Activated T-cell treated with anti-CD3 and anti-CD28 coated beads, Interleukin-2, amount 50 U/mL, for 4 hours (primary cell): ENCODE results near the gene RIN1. TPM values are rescaled to one million over a fixed set of nuclear protein-coding genes. Genes with fewer than 3 reads are reported as not detected.
A peak's percentile ranks its signal among the peaks of the same experiment; 100 is the strongest.

Experiments
- ATAC-seq, 2 donors: fragments of 200-7000 bp; cut with Tn5 transposase; one replicate each; pipeline ENCODE4 v1.10.0; 2021
- DNase-seq: peaks from one replicate; pipeline ENCODE4 v3.0.0-alpha.2; 2020
- H3K27me3 Mint-ChIP-seq: one replicate; pipeline ENCODE4 v1.8.0; 2021; ENCODE audit warnings: low read depth, mixed read lengths
- H3K36me3 Mint-ChIP-seq: one replicate; pipeline ENCODE4 v1.8.0; 2022; ENCODE audit warnings: mixed read lengths; ENCODE audit not compliant: insufficient read depth
- H3K4me1 Mint-ChIP-seq: one replicate; pipeline ENCODE4 v1.8.0; 2021; ENCODE audit warnings: low read depth, mixed read lengths
- H3K4me3 Mint-ChIP-seq: one replicate; pipeline ENCODE4 v1.8.0; 2021; ENCODE audit warnings: mild to moderate bottlenecking, moderate library complexity, mixed read lengths
- H3K9me3 Mint-ChIP-seq: one replicate; pipeline ENCODE4 v1.8.0; 2021; ENCODE audit warnings: mixed read lengths
- total RNA-seq, 3 donors: library from RNA; stranded (reverse); gene quantifications; one replicate each; pipeline ENCODE4 v1.2.1, GENCODE V29; 2021

The RIN1 gene
- total RNA-seq, 3 donors from 2014 or later = 1.4 to 2.2 (median 1.7) TPM

GRCh38 chr11:66344550-66345315 is 8.5 kb upstream of the RIN1 start, which contains the start of gene BRMS1:
Gene BRMS1 (minus strand): TSS chr11:66345104. CDS start chr11:66342234, 2,870 bp downstream.
- ATAC-seq = peak; percentile 73 to 75
- Mint-ChIP-seq H3K36me3 (peaks cover 24% of the 10 kb centered on the region), H3K4me1 (peaks cover 42% of the 10 kb centered on the region), H3K9me3 (no peaks in the 10 kb centered on the region), H3K27me3 (no peaks in the 10 kb centered on the region), H3K4me3 (peak within 1 kb of the TSS; percentile 96)
- peak; percentile 94 for DNase-seq

- H3K36me3 Mint-ChIP-seq = peaks cover 29% of the 10 kb centered on the region
- no peaks in the 10 kb centered on the region for H3K9me3 Mint-ChIP-seq
- H3K4me1 Mint-ChIP-seq = peaks cover 37% of the 10 kb centered on the region
- DNase-seq (no peak), ATAC-seq (no peak)
- H3K4me3 Mint-ChIP-seq = peak overlapping the region; percentile 96
- no peaks in the 10 kb centered on the region for H3K27me3 Mint-ChIP-seq
Observed at GRCh38 chr11:66343176-66343575, 6.9 kb upstream of the RIN1 start.

GRCh38 chr11:66341502-66342126 is 5.4 kb upstream of the RIN1 start:
- H3K9me3 Mint-ChIP-seq = no peaks in the 10 kb centered on the region
- H3K4me3 Mint-ChIP-seq = no peak overlapping the region
- DNase-seq = no peak
- no peaks in the 10 kb centered on the region for H3K27me3 Mint-ChIP-seq
- peaks cover 31% of the 10 kb centered on the region for H3K36me3 Mint-ChIP-seq
- peaks cover 41% of the 10 kb centered on the region for H3K4me1 Mint-ChIP-seq
- no peak for ATAC-seq

- Mint-ChIP-seq H3K36me3 (peaks cover 31% of the 10 kb centered on the region), H3K27me3 (no peaks in the 10 kb centered on the region), H3K9me3 (no peaks in the 10 kb centered on the region), H3K4me3 (no peak overlapping the region), H3K4me1 (peaks cover 42% of the 10 kb centered on the region)
- no peak for DNase-seq
- ATAC-seq = no peak
Observed at GRCh38 chr11:66340596-66341501, 4.6 kb upstream of the RIN1 start.

- DNase-seq (no peak), ATAC-seq (no peak)
- Mint-ChIP-seq H3K4me3 (no peak overlapping the region), H3K4me1 (peaks cover 39% of the 10 kb centered on the region), H3K36me3 (peaks cover 31% of the 10 kb centered on the region), H3K9me3 (no peaks in the 10 kb centered on the region), H3K27me3 (no peaks in the 10 kb centered on the region)
Observed at GRCh38 chr11:66339686-66340483, 3.7 kb upstream of the RIN1 start.

GRCh38 chr11:66339162-66339675 is 3.0 kb upstream of the RIN1 start:
- DNase-seq (no peak), ATAC-seq (no peak)
- Mint-ChIP-seq H3K9me3 (no peaks in the 10 kb centered on the region), H3K4me1 (peaks cover 36% of the 10 kb centered on the region), H3K36me3 (peaks cover 31% of the 10 kb centered on the region), H3K4me3 (no peak overlapping the region), H3K27me3 (no peaks in the 10 kb centered on the region)

GRCh38 chr11:66338276-66339161 is 2.3 kb upstream of the RIN1 start:
- DNase-seq (no peak), ATAC-seq (no peak)
- Mint-ChIP-seq H3K27me3 (no peaks in the 10 kb centered on the region), H3K9me3 (no peaks in the 10 kb centered on the region), H3K4me3 (no peak overlapping the region), H3K4me1 (peaks cover 29% of the 10 kb centered on the region), H3K36me3 (peaks cover 31% of the 10 kb centered on the region)

GRCh38 chr11:66337103-66337899 is 1.1 kb upstream of the RIN1 start:
- H3K9me3 Mint-ChIP-seq = no peaks in the 10 kb centered on the region
- DNase-seq (no peak), ATAC-seq (no peak)
- H3K4me1 Mint-ChIP-seq = peaks cover 20% of the 10 kb centered on the region
- no peaks in the 10 kb centered on the region for H3K27me3 Mint-ChIP-seq
- H3K4me3 Mint-ChIP-seq = peak overlapping the region; percentile 80
- H3K36me3 Mint-ChIP-seq = peaks cover 25% of the 10 kb centered on the region

GRCh38 chr11:66335531-66336233 is 552 bp downstream of the RIN1 start:
- H3K4me3 Mint-ChIP-seq = peak overlapping the region; percentile 80
- peaks cover 11% of the 10 kb centered on the region for H3K36me3 Mint-ChIP-seq
- ATAC-seq (peak; percentile 18 to 24), DNase-seq (no peak)
- no peaks in the 10 kb centered on the region for H3K27me3 Mint-ChIP-seq
- H3K9me3 Mint-ChIP-seq = no peaks in the 10 kb centered on the region
- H3K4me1 Mint-ChIP-seq = peaks cover 20% of the 10 kb centered on the region

- Mint-ChIP-seq H3K27me3 (no peaks in the 10 kb centered on the region), H3K4me3 (peak overlapping the region; percentile 50), H3K9me3 (no peaks in the 10 kb centered on the region), H3K4me1 (peaks cover 20% of the 10 kb centered on the region), H3K36me3 (peaks cover 8% of the 10 kb centered on the region)
- DNase-seq (no peak), ATAC-seq (no peak)
Observed at GRCh38 chr11:66334605-66335442, 1.4 kb downstream of the RIN1 start.

GRCh38 chr11:66333896-66334604 is 2.2 kb downstream of the RIN1 start:
- H3K4me1 Mint-ChIP-seq = peaks cover 20% of the 10 kb centered on the region
- DNase-seq = no peak
- no peak overlapping the region for H3K4me3 Mint-ChIP-seq
- ATAC-seq = no peak
- no peaks in the 10 kb centered on the region for H3K9me3 Mint-ChIP-seq
- H3K36me3 Mint-ChIP-seq = peaks cover 5% of the 10 kb centered on the region
- H3K27me3 Mint-ChIP-seq = no peaks in the 10 kb centered on the region
